ENCODE results near the gene CDH4.

The CDH4 gene

DNA sequence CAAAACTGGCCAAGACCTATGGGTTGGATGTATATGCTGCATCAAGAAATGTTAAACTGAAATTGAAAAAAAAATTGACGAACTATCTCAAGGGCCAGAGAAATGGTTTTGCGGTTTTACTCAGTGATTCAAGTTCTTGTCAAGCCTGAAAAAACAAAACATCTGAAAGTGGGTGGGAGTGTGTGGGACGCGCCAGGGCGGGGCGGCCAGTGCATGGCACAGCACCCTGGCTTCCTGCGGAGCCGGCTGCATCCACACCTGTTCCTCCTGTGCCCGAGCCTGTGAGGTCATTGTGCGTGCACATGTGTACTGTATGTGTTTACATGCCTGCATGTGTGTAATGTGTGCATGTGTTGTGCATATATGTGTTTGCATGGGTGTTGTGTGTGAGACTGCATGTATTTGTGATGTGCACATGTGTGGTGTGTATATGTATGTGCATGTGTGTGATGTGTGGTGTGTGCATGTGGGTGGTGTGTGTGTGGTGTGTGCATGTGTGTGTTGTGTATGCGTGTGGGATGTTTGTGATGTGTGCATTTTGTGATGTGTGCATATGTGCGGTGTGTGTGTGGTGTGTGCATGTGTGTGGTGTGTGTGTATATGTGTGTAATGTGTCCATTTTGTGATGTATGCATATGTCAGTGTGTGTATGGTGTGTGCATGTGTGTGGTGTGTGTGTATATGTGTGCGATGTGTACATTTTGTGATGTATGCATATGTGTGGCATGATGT lies 59.8 kb downstream of the CDH4 start:
- no peak for TF ChIP-seq ZNF274 (IDR thresholded peaks at IDR 0.05; ENCODE audit: low read depth, low read length)
- H3K4me3 ChIP-seq (ENCODE audit: low read length) = no peak overlapping the region

GRCh38 chr20:61312925-61313324 lies 60.9 kb downstream of the CDH4 start:
- TF ChIP-seq ZNF274 (IDR thresholded peaks at IDR 0.05; ENCODE audit: low read depth, low read length) = no peak

DNA sequence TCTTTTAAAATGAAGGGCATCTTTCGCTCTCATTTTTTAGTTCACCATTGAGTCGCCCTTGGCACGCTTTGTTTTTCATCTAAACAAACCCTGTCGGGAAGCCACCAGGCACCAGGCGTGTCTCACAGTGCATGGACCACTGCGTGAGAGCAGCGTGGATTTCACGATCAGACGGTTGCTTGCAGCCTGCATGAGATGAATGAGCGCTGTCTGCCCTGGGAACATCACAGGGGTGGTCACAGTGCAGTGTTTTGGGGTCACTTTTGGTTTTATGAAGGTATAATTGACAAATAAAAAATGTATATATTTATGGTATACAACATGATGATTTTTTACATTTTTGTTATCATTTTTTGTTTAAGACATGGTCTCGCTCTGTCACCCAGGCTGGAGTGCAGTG lies 61.3 kb downstream of the CDH4 start:
- H3K4me3 ChIP-seq (ENCODE audit: low read length) = no peak overlapping the region
- no peak for TF ChIP-seq ZNF274 (IDR thresholded peaks at IDR 0.05; ENCODE audit: low read depth, low read length)

More at GRCh38 chr20:61312925-61313324, 60.9 kb downstream of the CDH4 start:
- H3K4me3 ChIP-seq (ENCODE audit: low read length) = no peak overlapping the region

DNA sequence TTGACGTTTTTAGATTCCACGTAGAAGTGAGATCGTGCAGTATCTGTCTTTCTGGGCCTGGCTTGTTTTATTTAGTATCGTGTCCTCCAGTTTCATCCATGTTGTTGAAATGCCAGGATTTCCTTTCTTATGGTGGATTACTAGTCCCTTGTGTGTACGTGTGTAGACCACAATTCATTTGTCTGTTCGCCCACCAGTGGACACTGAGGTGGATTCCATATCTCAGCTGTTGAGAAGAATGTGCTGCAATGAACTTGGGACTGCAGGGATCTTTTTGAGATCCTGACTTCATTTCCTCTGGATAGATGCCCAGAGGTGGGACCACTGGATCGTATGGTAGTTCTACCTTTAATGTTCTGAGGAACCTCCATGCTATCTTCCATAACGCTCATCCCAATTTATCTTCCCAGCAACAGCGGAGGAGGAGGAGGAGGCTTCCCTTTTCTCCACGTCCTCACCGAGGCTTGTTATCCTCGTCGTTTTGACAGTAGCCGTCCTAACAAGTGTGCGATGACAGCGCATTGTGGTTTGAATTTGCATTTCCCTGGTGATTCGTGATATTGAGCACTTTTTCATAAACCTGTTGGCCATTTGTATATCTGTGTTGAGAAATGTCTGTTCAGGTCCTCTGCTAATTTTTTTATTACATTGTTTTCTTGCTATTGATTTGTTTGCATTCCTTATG lies 62.4 kb downstream of the CDH4 start:
- no peak for TF ChIP-seq ZNF274 (IDR thresholded peaks at IDR 0.05; ENCODE audit: low read depth, low read length)
- no peak overlapping the region for H3K4me3 ChIP-seq (ENCODE audit: low read length)

GRCh38 chr20:61315319-61315718 lies 63.3 kb downstream of the CDH4 start:
- TF ChIP-seq ZNF274 (IDR thresholded peaks at IDR 0.05; ENCODE audit: low read depth, low read length) = no peak
- H3K4me3 ChIP-seq (ENCODE audit: low read length) = no peak overlapping the region

- no peak overlapping the region for H3K4me3 ChIP-seq (ENCODE audit: low read length)
- TF ChIP-seq ZNF274 (IDR thresholded peaks at IDR 0.05; ENCODE audit: low read depth, low read length) = no peak
Measured at GRCh38 chr20:61316346-61316745, 64.3 kb downstream of the CDH4 start.

DNA sequence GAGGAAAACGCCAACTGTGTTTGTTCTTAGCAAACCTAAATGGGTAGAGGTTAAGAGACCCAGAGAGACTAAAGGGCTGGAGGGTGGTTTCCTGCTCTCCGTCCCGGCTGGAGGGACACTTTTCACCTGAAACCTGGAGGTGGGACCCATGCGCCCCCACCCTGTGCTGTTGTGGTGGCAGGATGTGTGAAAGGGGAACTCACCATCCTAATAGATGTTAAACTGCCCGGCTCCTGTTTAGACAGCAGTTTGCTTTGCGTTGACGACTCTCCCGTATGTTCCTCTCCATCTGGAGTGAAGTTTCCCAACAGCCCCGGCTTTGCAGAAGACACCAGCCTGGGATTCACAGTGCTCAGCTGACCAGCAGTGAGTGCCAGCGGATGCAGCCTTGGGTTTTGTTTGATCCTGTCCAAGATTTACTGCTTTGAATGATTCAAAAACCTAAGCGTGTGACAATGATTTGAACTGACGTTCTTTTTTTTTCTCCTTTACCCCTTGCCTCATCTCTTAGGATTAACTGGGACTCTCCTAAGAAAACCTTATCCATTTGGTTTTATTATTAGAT lies 66.0 kb downstream of the CDH4 start:
- TF ChIP-seq ZNF274 (IDR thresholded peaks at IDR 0.05; ENCODE audit: low read depth, low read length) = no peak
- H3K4me3 ChIP-seq (ENCODE audit: low read length) = no peak overlapping the region

- no peak for TF ChIP-seq ZNF274 (IDR thresholded peaks at IDR 0.05; ENCODE audit: low read depth, low read length)
- H3K4me3 ChIP-seq (ENCODE audit: low read length) = no peak overlapping the region
Measured at GRCh38 chr20:61320691-61321425, 68.8 kb downstream of the CDH4 start.

DNA sequence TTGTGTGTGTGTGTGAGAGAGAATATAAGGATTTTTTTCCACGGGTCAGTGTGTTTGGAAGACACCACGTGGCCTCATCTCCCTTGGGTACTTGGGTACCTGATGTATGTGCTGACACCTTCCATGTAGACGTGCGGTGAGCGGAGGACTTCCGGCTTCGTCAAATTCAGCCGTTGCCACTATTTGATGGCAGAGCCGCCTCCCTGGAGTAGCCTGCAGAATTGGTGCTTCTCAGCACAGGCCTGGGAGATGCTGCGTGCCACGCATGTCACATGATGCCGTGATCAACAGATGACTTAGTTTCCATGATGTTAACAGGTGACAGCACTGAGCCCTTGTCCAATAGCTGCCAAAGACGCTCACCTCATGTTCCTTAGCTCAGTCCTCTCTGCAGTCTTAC lies 69.4 kb downstream of the CDH4 start:
- no peak for TF ChIP-seq ZNF274 (IDR thresholded peaks at IDR 0.05; ENCODE audit: low read depth, low read length)

DNA sequence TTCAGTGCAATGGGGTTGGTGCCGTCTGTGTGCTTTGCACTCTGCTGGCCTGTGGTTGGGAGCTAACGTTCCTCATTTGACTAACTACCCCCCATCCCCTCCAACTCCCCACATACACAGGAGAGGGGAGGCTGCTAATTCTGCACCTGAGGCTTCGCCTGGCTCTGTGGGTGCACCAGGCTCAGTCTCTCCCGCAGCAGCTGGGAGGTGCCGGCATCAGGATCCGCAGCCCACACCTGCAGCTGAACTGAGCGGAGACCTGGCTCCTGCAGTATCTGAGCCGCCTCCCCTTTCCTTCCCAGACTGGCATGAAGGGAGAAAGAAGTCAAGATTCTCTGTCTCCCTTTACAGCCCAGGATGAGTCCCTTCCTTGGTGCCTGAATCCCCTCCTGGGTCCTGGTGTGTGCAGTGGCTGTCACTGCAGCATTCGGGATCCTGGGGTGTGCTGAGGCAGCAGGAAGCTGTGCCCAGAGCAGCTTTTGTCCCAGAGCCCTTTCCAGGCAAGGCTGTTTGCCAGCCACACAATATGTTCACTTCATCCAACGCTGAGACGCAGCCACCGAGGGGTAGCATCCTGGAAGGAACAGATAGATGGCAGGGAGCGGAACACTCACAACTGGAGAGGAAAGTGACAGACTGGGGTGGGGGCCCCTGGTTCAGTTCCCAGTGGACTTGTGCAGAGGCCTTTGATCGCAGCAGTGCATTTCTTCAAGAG lies 70.2 kb downstream of the CDH4 start:
- no peak for TF ChIP-seq ZNF274 (IDR thresholded peaks at IDR 0.05; ENCODE audit: low read depth, low read length)
- no peak overlapping the region for H3K4me3 ChIP-seq (ENCODE audit: low read length)

More for the DNA sequence above, 69.4 kb downstream of the CDH4 start:
- no peak overlapping the region for H3K4me3 ChIP-seq (ENCODE audit: low read length)

- H3K4me3 ChIP-seq (ENCODE audit: low read length) = no peak overlapping the region
- no peak for TF ChIP-seq ZNF274 (IDR thresholded peaks at IDR 0.05; ENCODE audit: low read depth, low read length)
Measured at GRCh38 chr20:61324906-61325305, 72.8 kb downstream of the CDH4 start.

DNA sequence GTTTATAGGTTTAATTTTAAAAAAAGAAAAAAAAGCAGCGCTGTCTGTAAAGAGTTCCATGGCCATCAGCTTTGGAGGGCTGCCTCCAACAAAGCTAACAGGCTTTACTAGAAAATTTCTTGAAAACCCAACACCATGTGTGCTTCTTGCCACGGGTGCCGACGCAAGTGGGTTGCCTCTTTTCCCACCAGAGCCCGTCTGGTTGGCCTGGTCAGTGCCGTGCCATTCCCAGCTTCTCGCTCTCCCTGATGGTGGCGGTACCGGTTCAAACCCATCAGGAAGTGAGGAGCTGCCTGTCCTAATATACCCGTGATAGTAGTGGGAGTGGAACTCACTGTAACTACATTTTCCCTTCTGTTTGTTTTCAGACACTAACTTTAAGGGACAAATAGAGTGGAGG lies 73.7 kb downstream of the CDH4 start:
- no peak for TF ChIP-seq ZNF274 (IDR thresholded peaks at IDR 0.05; ENCODE audit: low read depth, low read length)
- H3K4me3 ChIP-seq (ENCODE audit: low read length) = no peak overlapping the region

GRCh38 chr20:61328911-61329558 lies 77.0 kb downstream of the CDH4 start:
- no peak for TF ChIP-seq ZNF274 (IDR thresholded peaks at IDR 0.05; ENCODE audit: low read depth, low read length)
- no peak overlapping the region for H3K4me3 ChIP-seq (ENCODE audit: low read length)

Data from GM08714 (cell line).